HG02943 (cell line): ENCODE measurements around the gene SYNRG.
A peak's percentile ranks its signal among the peaks of the same experiment; 100 is the strongest.
"Not testable (repeated sequence)": the region's sequence is repeated elsewhere in the genome, so short reads cannot be mapped to it uniquely, and the experiment has no call there.

Experiments used
- ATAC-seq: cut with Tn5 transposase; IDR thresholded peaks from one replicate; pipeline ENCODE4 v1.9.1; 2021; ENCODE audit warnings: mild to moderate bottlenecking, low read depth, moderate library complexity; ENCODE audit not compliant: unreplicated experiment

The SYNRG gene

DNA sequence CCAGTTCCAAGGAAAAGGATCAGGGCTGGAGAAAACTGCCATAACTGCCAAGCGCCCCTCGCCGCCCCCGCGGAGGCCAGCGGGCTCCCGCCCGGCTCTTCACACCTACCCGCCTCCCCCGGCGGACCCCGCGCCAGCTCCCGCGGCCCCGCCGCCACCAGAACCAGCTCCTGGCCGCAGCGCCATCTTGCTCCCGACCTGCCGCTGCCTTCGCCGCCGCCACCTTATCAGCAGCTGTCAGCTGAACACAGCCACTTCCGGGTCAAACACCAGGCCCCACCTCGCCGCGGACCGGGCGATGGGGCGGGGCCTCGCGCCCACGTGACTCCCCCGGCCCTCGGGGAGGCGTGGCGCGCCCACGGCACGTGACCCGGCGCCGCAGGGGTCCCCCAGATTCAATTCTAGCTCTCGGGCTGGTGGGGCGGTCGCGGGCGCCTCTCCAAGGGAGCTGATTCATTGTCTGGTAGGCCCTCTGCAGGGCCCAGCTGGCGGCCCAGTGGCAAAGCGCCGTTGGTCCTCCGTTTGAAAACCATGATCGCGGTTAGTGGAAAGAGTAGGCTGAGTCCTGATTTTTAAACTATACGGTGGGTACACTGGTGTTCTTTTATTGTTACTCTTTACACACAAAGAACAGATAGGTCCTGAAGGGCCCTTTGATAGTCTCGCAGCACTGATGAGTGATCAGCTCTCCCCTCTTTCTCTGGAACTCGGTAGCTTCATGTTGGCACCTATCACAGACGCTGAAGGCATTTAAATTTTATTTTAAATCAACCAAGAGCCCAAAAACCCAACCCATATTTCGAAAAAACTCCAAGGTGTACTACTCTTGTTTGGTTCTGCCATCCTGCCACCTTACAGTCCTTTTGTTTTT, at the start of gene SYNRG:
Gene SYNRG (minus strand): TSS at position 249 of the 871 bp plus-strand sequence. CDS start 63 bp downstream, at position 186.
- peak; percentile 81 for ATAC-seq

GRCh38 chr17:37657202-37657601, 48.0 kb upstream of the SYNRG start:
- no peak for ATAC-seq

- no peak for ATAC-seq
These were observed 42.6 kb upstream of the SYNRG start for GRCh38 chr17:37651849-37652248.

DNA sequence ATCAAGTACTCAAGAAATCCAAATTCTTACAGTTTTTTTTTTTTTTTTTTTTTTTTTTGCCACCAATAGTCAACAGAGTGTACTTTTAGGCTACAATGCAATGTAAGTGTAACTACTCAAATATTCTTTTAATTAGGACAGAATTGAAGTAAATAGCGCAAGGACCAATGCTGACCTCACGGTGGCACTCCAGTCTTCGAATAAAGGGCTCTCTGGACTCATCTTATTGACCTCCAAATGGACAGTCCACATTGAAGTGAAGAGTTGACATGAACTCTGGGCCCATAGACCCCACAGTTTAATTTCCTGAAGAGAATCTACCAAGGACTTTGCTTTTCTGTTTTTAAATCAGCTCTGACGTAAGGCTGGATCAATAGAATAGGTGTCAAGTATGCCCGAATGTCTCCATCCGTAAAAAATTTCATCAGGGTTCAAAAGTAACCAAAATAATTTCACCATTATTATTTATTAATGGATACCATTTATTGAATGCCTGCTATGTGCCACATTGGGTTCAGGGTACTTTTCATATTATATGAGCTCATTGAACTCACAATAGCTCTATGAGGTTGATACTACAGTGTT, 41.3 kb upstream of the SYNRG start:
- ATAC-seq = no peak

GRCh38 chr17:37648555-37648954, 39.3 kb upstream of the SYNRG start:
- ATAC-seq = no peak

- ATAC-seq = no peak
These were observed 38.6 kb upstream of the SYNRG start for GRCh38 chr17:37647856-37648255.

DNA sequence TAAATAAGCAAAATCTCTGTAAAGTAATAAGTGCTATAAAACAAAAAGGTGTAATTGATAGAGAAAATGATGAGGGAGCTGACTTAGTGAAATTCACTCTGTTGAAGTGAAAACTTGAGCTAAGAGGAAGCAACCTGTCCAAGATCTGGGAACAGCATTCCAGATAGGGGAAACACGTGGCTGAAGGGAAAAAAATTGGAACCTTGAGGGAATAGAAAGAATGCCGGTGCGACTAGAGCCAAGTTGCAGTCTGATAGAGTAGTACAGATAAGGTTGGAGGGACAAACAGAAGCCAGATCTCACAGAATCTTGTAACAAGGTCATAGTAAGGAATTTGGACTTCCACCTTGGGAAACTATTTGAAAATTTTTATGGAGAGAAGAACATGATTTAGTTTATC, 34.7 kb upstream of the SYNRG start:
- ATAC-seq = no peak

GRCh38 chr17:37643118-37643766, 34.0 kb upstream of the SYNRG start, which contains the start of gene DDX52:
TSS of gene DDX52 (minus strand) at chr17:37643446. CDS start at chr17:37643420, 26 bp downstream.
- peak; percentile 85 for ATAC-seq

DNA sequence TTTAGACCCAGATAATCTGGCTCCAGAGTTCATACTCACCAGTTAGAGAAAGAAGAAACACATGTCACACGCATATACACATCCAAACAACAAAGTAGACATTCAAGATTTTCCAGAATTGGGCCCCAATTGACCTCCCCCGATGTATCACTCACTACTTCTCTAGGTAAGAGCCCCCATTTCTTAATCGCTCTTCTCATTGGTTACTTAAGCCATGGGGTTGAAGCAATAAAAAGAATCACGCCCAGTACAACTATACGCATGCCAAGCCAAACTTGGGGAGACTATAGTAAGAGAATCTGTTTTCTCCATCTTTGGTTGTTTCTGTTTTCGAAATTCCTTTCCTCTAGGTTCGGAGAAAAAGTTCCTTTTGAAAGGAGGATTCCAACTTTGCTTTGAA, 33.5 kb upstream of the SYNRG start:
- no peak for ATAC-seq

DNA sequence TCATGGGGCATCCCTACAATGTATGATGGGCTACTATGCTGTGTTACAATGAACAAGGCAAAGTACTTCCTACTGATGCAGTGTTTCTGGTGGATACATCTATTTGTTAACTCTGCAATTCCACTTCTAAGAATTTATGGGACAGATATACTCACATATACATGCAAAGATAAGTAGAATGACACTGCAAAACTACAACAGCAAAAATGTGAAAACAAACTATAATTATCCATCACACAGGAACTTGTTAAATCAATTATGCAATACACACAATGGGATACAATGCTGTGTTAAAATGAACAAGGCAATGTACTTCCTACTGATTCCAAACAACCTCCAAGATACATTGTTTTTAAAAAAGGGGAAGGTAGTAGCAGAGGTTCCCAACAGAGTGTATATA, 30.8 kb upstream of the SYNRG start:
- no peak for ATAC-seq

GRCh38 chr17:37637956-37638355, 28.7 kb upstream of the SYNRG start:
- ATAC-seq = no peak

DNA sequence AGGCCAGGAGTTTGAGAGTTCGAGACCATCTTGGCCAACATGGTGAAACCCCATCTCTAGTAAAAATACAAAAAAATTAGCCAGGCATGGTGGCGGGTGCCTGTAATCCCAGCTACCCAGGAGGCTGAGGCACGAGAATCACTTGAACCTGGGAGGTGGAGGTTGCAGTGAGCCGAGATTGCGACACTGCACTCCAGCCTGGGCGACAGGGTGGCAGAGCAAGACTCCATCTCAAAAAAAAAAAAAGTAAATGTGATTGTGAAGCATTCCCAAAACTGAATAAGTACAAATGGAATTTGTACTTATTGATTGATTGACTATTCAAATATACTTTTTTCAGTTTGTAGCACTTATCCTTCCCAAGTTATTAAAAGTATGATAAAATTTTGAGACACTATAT, 7.2 kb upstream of the SYNRG start:
- ATAC-seq = not testable (repeated sequence)

DNA sequence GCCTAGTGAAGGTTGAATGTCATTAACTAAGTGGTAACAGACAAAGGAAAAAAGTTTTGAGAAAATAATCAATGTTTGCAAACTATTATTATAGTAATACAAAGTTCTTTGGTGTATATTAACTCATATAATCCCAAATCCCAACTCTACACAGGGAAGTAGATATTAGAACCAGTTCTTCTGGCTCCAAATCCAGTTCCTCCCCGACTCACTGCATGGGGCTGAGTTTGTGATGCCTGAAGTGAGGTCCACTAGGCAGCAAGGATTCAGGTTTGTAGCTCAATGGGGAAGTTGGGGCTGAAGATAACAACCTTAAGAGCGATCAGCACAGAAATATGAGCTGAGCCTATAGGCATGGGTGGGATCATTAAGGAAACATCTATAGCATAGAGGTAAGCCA, 5.6 kb upstream of the SYNRG start:
- no peak for ATAC-seq

- no peak for ATAC-seq
These were observed 5.2 kb upstream of the SYNRG start for GRCh38 chr17:37614391-37614790.

- no peak for ATAC-seq
These were observed 1.8 kb upstream of the SYNRG start for GRCh38 chr17:37610971-37611370.

- not testable (repeated sequence) for ATAC-seq
These were observed 813 bp upstream of the SYNRG start for GRCh38 chr17:37610041-37610420.

DNA sequence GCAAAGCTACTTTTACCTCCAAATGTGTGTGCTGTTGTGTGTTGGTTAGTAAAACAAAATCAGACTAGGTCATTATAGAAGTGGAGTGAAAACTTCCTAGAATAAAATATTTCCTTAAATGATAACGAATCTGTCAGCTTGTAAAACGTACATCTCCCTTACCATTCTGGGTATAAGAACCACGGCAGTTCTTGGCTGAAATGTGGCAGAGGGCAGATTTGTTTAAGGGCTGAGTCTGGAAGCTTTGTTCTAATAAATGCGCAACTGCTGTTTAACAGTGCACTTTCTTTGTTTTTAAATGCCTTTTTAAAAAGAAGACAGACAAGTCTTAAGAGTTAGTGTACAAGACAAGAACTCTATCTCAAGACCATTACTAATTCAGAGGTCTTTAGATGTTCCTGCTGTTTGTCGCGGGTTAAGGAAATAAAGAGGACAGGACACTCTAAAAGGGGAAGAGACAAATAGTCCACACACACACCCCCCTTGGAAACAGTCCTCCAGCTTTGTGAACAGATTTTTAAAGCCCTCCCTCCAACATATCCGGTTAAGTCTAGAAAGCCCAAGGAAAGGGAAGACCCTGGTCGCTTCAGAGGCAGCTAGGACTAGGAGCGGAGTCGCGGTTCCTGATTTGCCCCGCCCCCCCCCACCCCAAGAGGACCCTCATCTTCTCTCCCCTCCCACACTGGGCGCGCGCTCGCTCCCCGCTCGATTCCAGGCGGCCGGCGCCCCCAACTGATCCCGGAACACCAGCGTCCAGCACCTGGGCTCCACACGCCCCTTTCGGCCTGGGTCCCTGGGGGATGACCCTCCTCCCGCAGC, 658 bp downstream of the SYNRG start:
- ATAC-seq = peak; percentile 37

DNA sequence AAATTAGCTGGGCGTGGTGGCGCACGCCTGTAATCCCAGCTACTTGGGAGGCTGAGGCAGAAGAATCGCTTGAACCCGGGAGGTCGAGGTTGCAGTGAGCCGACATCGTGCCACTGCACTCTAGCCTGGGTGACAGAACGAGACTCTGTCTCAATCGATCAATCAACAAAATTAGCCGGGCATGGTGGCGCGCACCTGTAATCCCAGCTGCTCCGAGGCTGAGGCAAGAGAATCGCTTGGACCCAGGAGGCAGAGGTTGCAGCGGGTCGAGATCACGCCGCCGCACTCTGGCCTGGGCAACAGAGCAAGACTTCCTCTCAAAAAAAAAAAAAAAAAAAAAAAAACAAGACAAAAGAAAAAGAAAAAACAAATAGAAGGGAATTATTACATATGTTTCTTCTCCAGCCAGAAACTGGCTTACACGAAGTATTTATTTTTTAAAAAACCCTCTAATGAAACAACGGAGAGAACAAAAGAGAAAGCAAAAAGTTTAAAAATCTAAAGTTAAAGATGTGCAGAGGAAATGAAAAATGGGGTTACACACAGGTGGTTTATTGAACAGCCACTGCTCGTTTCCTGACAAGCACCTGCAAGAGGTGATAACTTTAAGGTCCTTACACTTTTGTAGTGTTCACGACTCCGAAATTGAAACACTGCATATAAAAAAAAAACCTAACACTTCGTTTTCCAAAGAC, 1.4 kb downstream of the SYNRG start:
- no peak for ATAC-seq

DNA sequence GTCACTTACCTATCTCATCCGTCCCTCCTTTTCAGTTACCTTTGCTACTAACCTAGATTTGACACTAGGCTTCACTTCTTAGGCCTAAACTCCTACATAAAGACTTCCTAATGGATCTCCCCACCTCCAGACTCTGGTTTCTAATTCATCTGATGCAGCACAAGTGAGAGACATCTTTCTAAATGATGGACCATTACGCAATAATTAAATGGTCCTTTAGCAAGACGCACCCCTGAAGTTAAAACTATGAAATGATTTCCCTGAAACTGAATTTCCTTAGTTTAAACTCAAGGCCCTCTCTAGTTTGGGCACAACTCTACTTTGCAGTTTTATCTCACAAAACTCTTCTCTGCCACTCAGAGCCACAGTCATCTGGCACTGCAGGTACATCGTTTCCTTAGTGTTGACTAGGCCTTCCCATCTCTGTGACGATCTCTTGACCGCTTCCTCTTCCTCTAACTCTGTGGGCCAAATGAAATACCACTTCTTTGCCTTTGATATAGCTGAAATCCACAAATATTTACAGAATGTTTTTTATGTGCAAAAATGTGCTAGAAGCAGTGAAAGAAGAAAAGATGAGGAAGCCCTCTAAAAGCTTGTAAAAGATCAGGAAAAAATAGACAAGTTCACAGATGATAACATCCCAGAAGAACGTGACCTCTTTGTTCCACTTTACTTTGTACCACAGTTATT, 3.3 kb downstream of the SYNRG start:
- ATAC-seq = no peak
